ENCODE data around the gene UBE2U. TPM values are rescaled to one million over a fixed set of nuclear protein-coding genes. Genes with fewer than 3 reads are reported as not detected.

Gene UBE2U
- total and polyA plus RNA-seq, 2 experiments from 2014 or later = not detected

- ATAC-seq (no peak), DNase-seq (ENCODE audit: low spot score) (no peak)
- Mint-ChIP-seq H3K27me3 (ENCODE audit: insufficient read depth, low read depth, poor library complexity) (no peaks in the 10 kb centered on the region), H3K36me3 (ENCODE audit: low read depth) (no peaks in the 10 kb centered on the region; the same call in 2 of the 3 replicates), H3K4me1 (peaks cover 16% of the 10 kb centered on the region), H3K4me3 (no peak overlapping the region), H3K27ac (no peak overlapping the region), H3K9me3 (peaks cover 8% of the 10 kb centered on the region; the same call in 2 of the 3 replicates)
- Histone ChIP-seq H3K79me2 (replicated peaks; ENCODE audit: insufficient read depth) (no peaks in the 10 kb centered on the region), H4K20me1 (replicated peaks; ENCODE audit: insufficient read depth) (no peaks in the 10 kb centered on the region), H2AFZ (no peak overlapping the region), H3K9me2 (ENCODE audit: insufficient read depth) (0 out of 2 replicates have a peak, but pooled peaks cover 7% of the 10 kb centered on the region), H3K36me3 (ENCODE audit: insufficient read depth) (no peaks in the 10 kb centered on the region), H3K27me3 (ENCODE audit: insufficient read depth) (no peaks in the 10 kb centered on the region), H3K27ac (ENCODE audit: low read depth) (no peak overlapping the region), H3F3A (replicated peaks; ENCODE audit: low read depth) (no peaks in the 10 kb centered on the region), H3K4me2 (no peak overlapping the region), H3K4me1 (ENCODE audit: insufficient read depth) (no peaks in the 10 kb centered on the region), H3K4me3 (no peak overlapping the region)
- TF ChIP-seq STAT1 (IDR thresholded peaks at IDR 0.05; ENCODE audit: unreplicated experiment) (no peak), EZH2 (IDR thresholded peaks at IDR 0.05; ENCODE audit: low read depth, unreplicated experiment) (no peak), REST (IDR thresholded peaks at IDR 0.05; ENCODE audit: unreplicated experiment) (no peak), CTCF (conservative IDR thresholded peaks at IDR 0.05; ENCODE audit: low read depth in 2 of 2) (no peak), ETS1 (IDR thresholded peaks at IDR 0.05) (no peak), JUNB (IDR thresholded peaks at IDR 0.05; ENCODE audit: unreplicated experiment) (no peak), ZNF462 (CRISPR knock-in tag; IDR thresholded peaks at IDR 0.05) (no peak), ZNF114 (CRISPR knock-in tag; IDR thresholded peaks at IDR 0.05) (no peak), NANOG (IDR thresholded peaks at IDR 0.05; ENCODE audit: borderline replicate concordance) (no peak), ZNF331 (CRISPR knock-in tag; IDR thresholded peaks at IDR 0.05; ENCODE audit: low read depth) (no peak), CREB1 (CRISPR knock-in tag; IDR thresholded peaks at IDR 0.05; ENCODE audit: low read depth) (no peak), POLR2AphosphoS5 (IDR thresholded peaks at IDR 0.05; ENCODE audit: low read depth) (no peak), EZH2phosphoT487 (IDR thresholded peaks at IDR 0.05; ENCODE audit: unreplicated experiment) (no peak)
Observed at GRCh38 chr1:64192290-64192689, 11.1 kb upstream of the UBE2U start.

Data from GM23338 (cell line).